ENCODE results near the gene MAP4K1.

MAP4K1 gene

DNA sequence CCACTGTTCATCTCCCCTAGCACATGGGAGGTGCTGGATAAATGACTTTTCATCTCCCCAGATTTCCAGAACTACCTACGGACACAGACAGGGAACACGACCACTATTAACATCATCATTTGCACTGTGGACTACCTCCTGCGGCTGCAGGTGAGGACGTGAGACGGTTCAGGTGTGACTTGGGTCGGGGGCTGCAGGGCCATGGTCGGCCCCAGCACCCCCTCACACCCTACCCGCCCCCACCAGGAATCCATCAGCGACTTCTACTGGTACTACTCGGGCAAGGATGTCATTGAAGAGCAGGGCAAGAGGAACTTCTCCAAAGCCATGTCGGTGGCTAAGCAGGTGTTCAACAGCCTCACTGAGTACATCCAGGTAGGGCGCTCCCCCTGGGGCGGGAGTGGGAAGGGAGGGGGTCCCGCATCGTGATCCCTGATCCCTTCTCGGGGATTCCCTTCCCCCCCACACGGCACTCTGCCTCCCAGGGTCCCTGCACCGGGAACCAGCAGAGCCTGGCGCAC lies 74.4 kb downstream of the MAP4K1 start:
- no peak for DNase-seq

DNA sequence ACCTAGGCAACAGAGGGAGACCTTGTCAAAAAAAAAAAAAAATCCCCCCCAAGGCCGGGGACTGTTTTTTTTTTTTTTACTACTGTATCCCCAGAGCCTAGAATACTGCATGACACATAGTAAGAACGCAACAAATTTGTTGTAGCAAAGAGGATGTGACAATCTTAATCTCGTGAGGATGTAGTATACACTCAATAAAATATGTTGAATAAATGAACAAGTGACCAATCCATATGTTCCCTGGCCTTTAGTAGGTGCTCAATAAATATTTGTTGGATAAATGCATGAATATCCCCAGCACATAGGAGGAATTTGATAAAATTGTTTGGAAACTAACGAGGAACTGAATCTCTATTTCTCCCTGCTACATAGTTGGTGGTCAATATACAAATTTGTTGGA lies 75.7 kb downstream of the MAP4K1 start:
- DNase-seq = no peak

- DNase-seq = no peak
Observed at GRCh38 chr19:38539751-38540150, 78.0 kb downstream of the MAP4K1 start.

DNA sequence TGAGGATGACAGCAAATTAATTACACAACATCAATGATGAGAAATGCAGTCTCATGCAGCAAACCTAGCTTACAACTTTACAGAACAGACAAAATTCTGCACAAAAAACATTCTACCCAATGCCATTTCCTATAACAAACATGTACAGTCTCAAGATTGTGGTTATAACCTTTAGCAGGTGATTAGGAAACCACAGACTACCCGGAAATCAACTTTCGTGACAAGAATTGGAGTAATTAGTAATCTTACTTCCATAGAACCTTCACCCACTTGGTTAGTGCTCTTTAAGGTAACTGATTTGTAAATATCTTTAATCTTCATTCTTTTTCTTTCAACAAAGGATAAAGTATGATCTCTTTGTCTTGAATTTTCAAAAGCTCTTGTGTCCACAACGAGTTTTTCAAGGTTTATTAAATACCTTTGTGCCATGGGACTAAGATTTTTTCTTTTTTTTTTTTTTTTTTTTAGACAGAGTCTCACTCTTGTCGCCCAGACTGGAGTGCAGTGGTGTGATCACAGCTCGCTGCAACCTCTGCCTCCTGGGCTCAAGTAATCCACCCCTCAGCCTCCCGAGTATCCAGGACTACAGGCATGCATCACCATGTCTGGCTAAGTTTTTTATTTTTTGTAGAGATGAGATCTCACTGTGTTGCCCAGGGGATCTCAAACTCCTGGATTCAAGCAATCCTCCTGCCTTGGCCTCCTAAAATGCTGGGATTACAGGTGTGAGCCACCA lies 78.8 kb downstream of the MAP4K1 start:
- peak; percentile 47 for DNase-seq

DNA sequence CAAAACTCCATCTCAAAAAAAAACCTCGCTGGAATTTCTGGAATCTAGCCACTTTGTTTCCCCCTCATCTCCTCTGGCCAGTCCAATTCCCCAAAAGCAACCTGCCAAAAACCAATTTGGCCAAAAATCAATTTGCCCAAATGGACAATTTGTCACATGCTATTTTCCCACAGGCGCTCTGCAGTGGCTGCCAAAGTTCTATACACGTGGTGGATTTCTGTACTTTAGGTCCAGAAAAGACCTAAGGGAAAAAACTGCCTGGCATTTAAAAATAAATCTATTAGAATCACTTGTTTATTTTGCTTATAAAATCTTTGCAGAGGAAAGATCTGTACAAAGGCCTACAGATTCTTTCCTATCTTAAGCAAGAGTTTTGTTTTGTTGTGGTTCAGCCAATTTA lies 79.4 kb downstream of the MAP4K1 start:
- no peak for DNase-seq
